IPS-20b (cell line): ENCODE measurements around the gene C9orf50.

Experiments used
- H3K27ac ChIP-seq: one replicate; pipeline ENCODE4 v1.5.1; 2013; ENCODE audit warnings: low read length
- H3K27me3 ChIP-seq: 2 replicates; pipeline ENCODE4 v1.6.1; 2013; ENCODE audit warnings: mild to moderate bottlenecking, low read length, inconsistent platforms; ENCODE audit not compliant: insufficient read depth
- H3K36me3 ChIP-seq: 2 replicates; pipeline ENCODE4 v1.6.1; 2013; ENCODE audit warnings: low read depth, mild to moderate bottlenecking, inconsistent platforms, low read length, moderate library complexity; ENCODE audit not compliant: insufficient read depth
- H3K4me1 ChIP-seq: 2 replicates; pipeline ENCODE4 v1.6.1; 2013; ENCODE audit warnings: mild to moderate bottlenecking, control low read depth, inconsistent platforms, low read length, moderate library complexity; ENCODE audit not compliant: insufficient read depth
- H3K4me3 ChIP-seq: 2 replicates; pipeline ENCODE4 v1.5.1; 2013; ENCODE audit warnings: mild to moderate bottlenecking, low read length, inconsistent platforms
- H3K9ac ChIP-seq: 2 replicates; pipeline ENCODE4 v1.6.1; 2013; ENCODE audit warnings: low read depth, mild to moderate bottlenecking, inconsistent platforms, low read length, moderate library complexity
- H3K9me3 ChIP-seq: 2 replicates; pipeline ENCODE4 v1.6.1; 2013; ENCODE audit warnings: mild to moderate bottlenecking, low read depth, low read length, inconsistent platforms; ENCODE audit not compliant: insufficient read depth

C9orf50 gene

DNA sequence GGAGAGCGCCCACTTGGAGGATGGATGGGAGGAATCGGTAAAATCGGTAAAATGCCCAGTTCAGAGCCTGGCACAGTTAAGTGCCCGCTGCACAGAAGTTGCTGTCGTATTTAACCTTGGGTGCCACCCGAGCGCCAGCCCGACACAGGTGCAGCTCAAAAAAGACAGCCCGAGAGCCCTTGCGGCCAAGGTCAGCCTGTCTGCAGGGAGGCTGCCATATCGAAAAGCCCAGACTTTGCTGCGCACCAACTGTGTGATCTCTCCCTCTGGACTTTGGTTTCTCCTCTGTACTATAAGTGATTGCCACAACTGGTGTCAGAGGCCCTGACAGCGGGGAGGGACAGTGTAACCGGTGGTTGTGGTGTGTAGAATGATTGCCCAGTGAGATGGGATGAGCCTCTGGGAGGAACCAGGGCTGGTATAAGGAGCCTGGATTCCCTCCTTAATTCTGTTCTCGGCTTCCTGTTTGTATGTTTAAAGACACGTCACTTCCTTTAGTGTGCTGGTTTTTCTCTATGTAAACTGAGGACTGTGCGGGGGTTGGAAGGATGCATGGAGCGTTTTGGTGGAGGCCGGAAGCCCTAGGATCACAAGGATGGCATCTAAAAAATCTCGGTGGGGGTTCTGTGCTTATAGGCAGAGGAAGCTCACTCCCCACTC, 5.9 kb upstream of the C9orf50 start:
- Histone ChIP-seq H3K9me3 (no peaks in the 10 kb centered on the region), H3K36me3 (peaks cover 21% of the 10 kb centered on the region), H3K27ac (no peak overlapping the region), H3K27me3 (peaks cover 4% of the 10 kb centered on the region), H3K9ac (peak overlapping the region; percentile 90), H3K4me1 (peaks cover 12% of the 10 kb centered on the region), H3K4me3 (peak overlapping the region; percentile 85)

DNA sequence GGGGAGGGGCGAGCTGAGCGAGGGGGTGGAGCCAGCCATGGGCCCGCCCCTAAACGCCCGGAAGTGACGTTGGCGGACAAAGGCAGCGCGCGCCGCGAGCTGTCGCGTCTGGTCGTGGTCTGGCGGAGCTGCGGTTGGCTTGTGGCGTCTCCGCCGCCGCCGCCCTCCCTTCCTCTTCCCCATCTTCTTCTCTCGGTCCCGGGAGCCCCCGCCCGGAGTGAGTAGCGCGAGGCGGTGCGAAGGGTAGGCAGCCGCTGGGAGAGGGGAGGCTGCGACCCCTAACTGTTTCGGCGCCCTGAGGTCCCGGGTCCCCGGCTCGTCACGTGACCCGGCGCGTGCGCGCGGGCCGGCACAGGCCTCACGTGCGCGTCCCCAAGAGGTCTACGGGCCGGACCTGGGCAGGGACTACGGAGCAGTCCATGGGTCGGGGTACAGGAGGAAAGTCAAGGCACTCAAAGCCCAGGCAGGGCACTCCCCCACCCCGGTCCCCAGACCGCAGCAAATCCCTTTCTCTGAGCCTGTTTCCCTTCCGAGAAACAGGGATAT, 5.3 kb upstream of the C9orf50 start, which contains the start of gene NTMT1:
Gene NTMT1 (plus strand): TSS at position 85 of the 546 bp plus-strand sequence. CDS start 6,541 bp downstream, outside the sequence.
- Histone ChIP-seq H3K9me3 (no peaks in the 10 kb centered on the region), H3K36me3 (peaks cover 21% of the 10 kb centered on the region), H3K9ac (peak within 1 kb of the TSS; percentile 90), H3K4me3 (peak within 1 kb of the TSS; percentile 85), H3K27me3 (peaks cover 10% of the 10 kb centered on the region), H3K27ac (peak within 1 kb of the TSS; percentile 89), H3K4me1 (peaks cover 12% of the 10 kb centered on the region)

DNA sequence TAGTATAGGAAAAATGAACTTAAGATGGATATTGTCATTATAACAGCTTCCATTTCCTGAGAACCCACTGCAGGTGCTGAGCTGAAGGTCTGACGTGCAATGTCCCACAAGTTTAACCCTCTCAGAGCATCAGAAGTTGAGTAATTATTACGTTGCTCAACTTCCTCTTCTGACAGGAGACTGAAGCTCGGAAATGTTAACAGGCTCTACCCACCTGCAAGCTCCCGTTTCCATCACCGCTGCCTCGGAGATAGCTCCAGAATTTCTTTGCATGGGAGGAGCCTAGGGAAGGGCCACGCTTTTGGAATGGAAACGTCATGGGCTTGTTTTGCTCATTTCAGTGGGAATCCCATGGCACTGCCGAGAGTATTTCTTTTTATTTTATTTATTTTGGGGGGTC, 4.0 kb upstream of the C9orf50 start:
- no peak overlapping the region for H3K4me3 ChIP-seq
- H3K27ac ChIP-seq: no peak overlapping the region
- peaks cover 18% of the 10 kb centered on the region for H3K36me3 ChIP-seq
- H3K9ac ChIP-seq: no peak overlapping the region
- no peaks in the 10 kb centered on the region for H3K9me3 ChIP-seq
- H3K4me1 ChIP-seq: peaks cover 16% of the 10 kb centered on the region
- H3K27me3 ChIP-seq: peaks cover 22% of the 10 kb centered on the region

DNA sequence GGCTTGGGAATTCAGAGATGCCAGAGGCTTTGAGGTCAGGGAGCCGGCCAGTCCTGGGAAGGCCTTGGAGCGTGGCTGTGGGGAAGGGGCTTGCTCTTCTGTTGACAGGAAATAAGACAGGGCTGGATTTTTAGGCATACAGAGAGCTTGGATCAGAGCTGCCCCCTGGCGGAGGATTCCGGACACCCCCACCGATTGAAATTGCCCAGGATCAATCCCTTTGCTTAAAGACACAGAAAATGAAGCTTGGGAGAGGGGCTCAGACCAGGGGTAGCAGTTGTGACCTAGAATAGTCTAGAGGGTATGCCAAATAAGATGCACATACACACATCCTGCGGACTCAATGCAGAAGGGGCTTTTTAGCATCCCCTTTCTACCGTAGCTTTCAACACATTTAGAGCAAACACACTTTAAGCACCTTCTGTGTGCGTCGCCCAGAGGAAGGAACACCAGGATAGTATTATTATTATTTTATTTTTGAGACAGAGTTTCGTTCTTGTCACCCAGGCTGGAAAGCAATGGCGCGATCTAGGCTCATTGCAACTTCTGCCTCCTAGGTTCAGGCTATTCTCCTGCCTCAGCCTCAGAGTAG, 3.4 kb upstream of the C9orf50 start:
- peaks cover 29% of the 10 kb centered on the region for H3K27me3 ChIP-seq
- H3K36me3 ChIP-seq: peaks cover 18% of the 10 kb centered on the region
- H3K4me1 ChIP-seq: peaks cover 16% of the 10 kb centered on the region
- H3K9me3 ChIP-seq: no peaks in the 10 kb centered on the region
- H3K27ac ChIP-seq: no peak overlapping the region
- no peak overlapping the region for H3K4me3 ChIP-seq
- H3K9ac ChIP-seq: no peak overlapping the region

DNA sequence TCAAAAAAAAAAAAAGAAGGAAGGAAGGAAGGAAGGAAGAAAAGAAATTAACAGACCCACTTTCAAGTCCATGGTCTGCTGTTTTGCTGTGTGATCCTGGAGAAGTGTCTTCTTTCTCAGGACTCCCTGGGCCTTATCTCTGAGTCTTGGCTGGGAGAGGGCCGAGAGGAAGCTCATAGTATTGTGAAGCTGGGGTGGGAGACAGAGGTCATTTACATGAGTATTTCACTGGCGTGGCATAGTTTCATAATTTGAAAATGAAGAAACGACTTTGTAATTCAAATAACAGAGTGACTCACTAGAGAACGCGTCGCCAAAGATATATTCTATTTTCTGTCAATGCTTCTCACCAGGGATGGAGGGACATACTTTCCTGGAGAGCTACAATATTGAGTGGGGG, 2.4 kb upstream of the C9orf50 start:
- Histone ChIP-seq H3K4me3 (no peak overlapping the region), H3K36me3 (peaks cover 10% of the 10 kb centered on the region), H3K9me3 (no peaks in the 10 kb centered on the region), H3K4me1 (peaks cover 16% of the 10 kb centered on the region), H3K27me3 (peaks cover 34% of the 10 kb centered on the region), H3K9ac (no peak overlapping the region), H3K27ac (no peak overlapping the region)

DNA sequence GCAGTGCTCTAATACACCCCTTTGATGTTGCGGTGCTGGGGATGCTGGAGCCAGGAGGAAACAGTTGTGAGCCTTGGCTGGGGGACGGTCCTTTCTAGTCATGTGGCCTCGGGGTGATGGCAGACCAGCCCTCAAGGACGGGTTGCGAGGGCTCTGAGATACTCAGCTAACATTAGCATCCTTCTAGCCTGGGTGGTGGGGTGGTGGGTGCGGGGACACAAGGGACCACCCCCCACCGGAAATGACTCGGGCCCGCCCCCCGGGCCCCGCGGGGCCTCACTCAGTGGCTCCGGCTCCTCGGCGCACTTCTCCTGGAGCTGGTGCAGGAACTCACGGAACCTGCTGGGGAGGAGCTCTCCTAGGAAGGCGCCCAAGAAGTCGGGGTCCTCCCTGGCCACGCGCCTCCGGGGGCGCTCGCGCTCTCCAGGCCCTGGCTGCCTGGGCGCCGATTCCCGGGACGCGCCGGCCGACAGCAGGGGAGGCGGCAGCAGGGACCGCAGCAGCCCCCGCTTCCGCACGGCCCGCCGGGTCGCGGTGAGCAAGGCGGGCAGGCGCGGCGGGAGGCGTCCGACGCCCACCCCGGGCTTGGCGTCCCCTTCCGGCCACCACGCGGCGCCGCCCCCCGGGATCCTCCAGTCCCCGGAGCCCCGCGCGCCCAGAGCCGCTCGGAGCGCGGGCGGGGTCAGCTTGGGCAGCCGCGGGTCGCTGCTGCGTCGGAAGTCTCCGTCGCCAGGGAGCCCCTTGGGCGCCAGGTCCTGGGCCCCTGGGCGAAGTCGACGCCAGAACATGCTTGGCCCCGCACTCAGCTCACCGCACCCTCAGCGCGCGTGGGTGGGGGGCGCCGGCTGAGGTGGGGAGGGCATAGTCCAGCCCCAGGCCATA, 873 bp downstream of the C9orf50 start:
- Histone ChIP-seq H3K36me3 (no peaks in the 10 kb centered on the region), H3K27me3 (peaks cover 41% of the 10 kb centered on the region), H3K4me1 (0 out of 2 replicates have a peak, but pooled peaks cover 4% of the 10 kb centered on the region), H3K4me3 (peak overlapping the region; percentile 64), H3K27ac (no peak overlapping the region), H3K9me3 (no peaks in the 10 kb centered on the region), H3K9ac (no peak overlapping the region; the same call in 1 of the 2 replicates)

DNA sequence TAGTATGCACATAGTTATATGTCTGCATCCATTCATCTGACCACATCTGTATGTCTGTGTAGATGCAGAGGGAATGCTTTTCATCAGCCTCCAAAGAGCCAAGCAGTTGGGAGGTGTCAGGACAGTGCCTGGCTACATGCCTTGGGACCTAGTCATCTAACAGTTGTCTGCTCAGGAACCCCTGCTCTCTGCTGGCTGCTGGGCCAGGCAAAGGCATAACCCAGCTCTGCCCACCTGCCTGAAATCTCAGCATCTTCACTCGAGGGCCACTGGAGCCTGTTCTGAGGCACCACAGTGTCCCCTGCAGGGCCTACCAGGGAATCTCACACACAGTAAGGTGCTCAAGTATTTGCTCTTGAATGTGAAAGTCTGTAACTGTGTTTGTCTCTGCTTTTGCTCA, 3.7 kb downstream of the C9orf50 start:
- Histone ChIP-seq H3K9ac (no peak overlapping the region), H3K4me1 (0 out of 2 replicates have a peak, but pooled peaks cover 4% of the 10 kb centered on the region), H3K36me3 (no peaks in the 10 kb centered on the region), H3K27ac (no peak overlapping the region), H3K4me3 (no peak overlapping the region), H3K27me3 (peaks cover 41% of the 10 kb centered on the region), H3K9me3 (no peaks in the 10 kb centered on the region)

DNA sequence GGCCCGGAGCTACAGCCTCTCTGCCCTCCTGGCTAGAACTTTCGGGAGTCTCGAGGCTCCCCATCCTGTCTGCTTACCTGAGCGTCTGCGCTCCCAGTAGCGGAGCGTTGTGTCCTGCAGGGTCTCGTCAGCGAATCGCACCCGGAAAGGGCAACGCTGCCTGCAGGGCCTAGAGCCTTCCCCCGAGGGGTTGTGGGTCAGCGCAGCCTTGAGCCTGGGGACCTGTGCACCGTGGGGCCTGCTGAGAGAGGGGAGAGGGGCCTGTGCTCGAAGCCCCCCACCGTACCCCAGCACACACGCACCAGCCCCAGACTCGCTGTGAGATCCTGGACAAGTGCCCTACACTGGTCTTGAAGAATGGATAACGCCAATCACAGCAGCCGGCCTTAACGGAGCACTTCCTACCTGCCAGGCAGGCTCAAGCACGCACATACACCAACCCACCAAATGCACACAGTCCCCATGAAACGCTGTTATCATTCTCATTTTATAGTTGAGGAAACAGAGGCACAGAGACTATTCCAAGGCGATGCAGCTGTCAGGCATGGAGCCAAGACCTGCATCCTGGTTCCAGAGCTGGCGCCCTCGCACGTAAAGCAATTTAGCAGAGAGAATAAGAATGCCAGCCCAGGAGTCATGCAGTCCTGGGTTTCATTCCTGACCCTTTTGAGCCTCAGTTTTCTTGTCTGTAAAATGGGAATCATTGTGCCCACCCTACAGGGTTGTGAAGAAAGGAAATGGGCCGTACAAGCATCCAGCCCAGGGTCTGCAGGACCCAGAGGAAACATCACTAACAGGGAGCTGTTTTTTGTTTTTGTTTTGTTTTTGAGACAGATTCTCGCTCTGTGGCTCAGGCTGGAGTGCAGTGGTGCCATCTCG, 5.3 kb downstream of the C9orf50 start:
- Histone ChIP-seq H3K9ac (no peak overlapping the region), H3K27ac (no peak overlapping the region), H3K27me3 (peaks cover 26% of the 10 kb centered on the region), H3K4me1 (0 out of 2 replicates have a peak, but pooled peaks cover under 1% of the 10 kb centered on the region), H3K4me3 (no peak overlapping the region), H3K9me3 (no peaks in the 10 kb centered on the region), H3K36me3 (no peaks in the 10 kb centered on the region)

DNA sequence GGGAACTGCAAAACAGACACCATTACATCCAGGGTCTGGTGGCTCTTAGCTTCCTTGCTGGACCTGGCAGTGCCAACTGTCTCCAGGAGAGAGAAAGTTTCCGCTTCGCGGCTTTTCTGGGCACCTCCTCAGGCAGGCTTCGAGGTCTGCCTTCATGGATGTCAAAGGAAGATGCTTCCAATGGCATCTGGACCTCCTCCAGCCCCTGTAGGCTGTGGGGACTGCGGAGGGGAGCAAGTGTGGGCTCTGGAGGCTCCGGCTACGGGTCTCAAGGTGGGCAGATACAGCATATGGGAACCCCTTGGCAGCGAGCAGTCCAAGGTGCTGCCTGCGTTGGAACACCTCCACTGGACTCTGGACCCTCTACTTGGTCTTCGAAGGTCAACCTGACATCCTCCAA, 6.0 kb downstream of the C9orf50 start:
- H3K36me3 ChIP-seq: no peaks in the 10 kb centered on the region
- peaks cover 19% of the 10 kb centered on the region for H3K27me3 ChIP-seq
- no peak overlapping the region for H3K9ac ChIP-seq

DNA sequence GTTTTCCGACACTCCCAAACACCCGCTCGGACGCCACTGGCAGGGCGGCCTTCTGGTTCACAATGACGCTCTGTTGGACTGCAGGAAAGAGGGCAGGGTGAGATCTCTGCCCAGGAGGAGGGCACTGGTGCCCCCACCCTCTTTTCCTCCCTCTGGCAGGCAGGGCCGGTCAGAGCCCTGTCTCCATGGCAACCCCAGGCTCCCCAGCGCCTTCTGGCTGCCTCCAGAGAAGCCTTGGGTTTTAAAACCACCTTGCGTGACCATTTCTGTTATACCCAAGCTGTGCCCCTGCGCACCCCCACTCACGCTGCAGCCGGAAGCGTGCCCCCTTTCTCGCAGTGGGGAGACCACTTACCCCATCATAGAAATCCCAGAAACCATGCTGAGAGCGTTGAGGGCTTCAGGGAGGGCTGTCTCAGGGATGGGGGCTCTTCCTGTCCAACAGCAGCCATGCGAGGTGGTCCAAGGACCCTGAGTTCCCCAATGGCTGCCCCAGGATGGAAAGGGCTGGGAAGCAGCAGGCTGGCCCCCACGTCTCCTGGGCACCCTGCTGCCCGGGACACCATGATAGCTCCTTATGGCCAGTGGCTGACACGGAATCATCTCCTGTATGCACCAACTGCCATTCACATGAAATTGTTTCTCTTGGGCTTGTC, 7.3 kb downstream of the C9orf50 start:
- Histone ChIP-seq H3K27me3 (peaks cover 16% of the 10 kb centered on the region; the same call in 1 of the 2 replicates), H3K9me3 (no peaks in the 10 kb centered on the region), H3K9ac (no peak overlapping the region), H3K36me3 (no peaks in the 10 kb centered on the region), H3K4me3 (no peak overlapping the region), H3K27ac (no peak overlapping the region), H3K4me1 (peaks cover 3% of the 10 kb centered on the region; the same call in 1 of the 2 replicates)

More for the DNA sequence above, 6.0 kb downstream of the C9orf50 start:
- no peak overlapping the region for H3K27ac ChIP-seq
- no peaks in the 10 kb centered on the region for H3K4me1 ChIP-seq
- H3K9me3 ChIP-seq: no peaks in the 10 kb centered on the region
- H3K4me3 ChIP-seq: no peak overlapping the region
